ENCODE measurements around the gene TYROBP. TPM values are rescaled to one million over a fixed set of nuclear protein-coding genes. Genes with fewer than 3 reads are reported as not detected.

Gene TYROBP
- total RNA-seq, 1 experiment from 2014 or later, result not detected

DNA sequence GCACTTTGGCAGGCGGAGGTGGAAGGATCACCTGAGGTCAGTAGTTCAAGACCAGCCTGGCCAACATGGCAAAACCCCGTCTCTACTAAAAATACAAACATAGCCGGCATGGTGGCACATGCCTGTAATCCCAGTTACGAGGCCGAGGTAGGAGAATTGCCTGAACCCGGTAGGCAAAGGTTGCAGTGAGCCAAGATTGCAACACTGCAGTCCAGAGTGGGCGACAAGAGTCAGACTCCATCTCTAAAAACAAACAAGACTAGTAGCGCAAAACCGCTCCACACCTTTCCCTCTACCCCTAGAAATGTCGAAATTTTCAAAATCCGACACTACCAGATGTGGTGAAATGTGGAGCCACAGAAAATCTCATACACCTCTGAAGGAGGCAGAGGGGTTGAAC is 11.2 kb upstream of the TYROBP start:
- Histone ChIP-seq H4K5ac (ENCODE audit: insufficient read length, low read depth, low read length) (no peak overlapping the region), H3T11ph (ENCODE audit: low read length) (no peak overlapping the region), H3K23ac (ENCODE audit: insufficient read length, low read depth, low read length) (no peak overlapping the region), H2BK120ac (ENCODE audit: low read depth, low read length, poor library complexity, severe bottlenecking) (no peak overlapping the region), H3K27me3 (ENCODE audit: insufficient read depth, low read length) (no peaks in the 10 kb centered on the region), H2BK15ac (ENCODE audit: low read depth, low read length) (no peak overlapping the region), H3K9ac (ENCODE audit: extremely low read depth, insufficient read length, low read length) (no peak overlapping the region), H2BK5ac (ENCODE audit: insufficient read length, low read length) (no peak overlapping the region), H3K4me2 (ENCODE audit: insufficient read depth, insufficient read length, low read length) (no peak overlapping the region), H3K56ac (ENCODE audit: insufficient read length, low read depth, low read length) (no peak overlapping the region), H3K9me3 (ENCODE audit: control insufficient read depth, low read depth, low read length) (no peaks in the 10 kb centered on the region), H3K14ac (ENCODE audit: insufficient read depth, low read length) (no peak overlapping the region), H2BK20ac (ENCODE audit: low read depth, low read length, poor library complexity, severe bottlenecking) (no peak overlapping the region), H2AK5ac (ENCODE audit: insufficient read length, low read length) (no peak overlapping the region), H3K79me1 (ENCODE audit: insufficient read depth, low read depth, low read length, poor library complexity, severe bottlenecking) (no peaks in the 10 kb centered on the region), H3K4me1 (ENCODE audit: insufficient read depth, low read length) (no peaks in the 10 kb centered on the region), H2BK12ac (ENCODE audit: insufficient read length, low read depth, low read length) (no peak overlapping the region), H3K18ac (ENCODE audit: insufficient read length, low read depth, low read length) (no peak overlapping the region), H3K27ac (ENCODE audit: insufficient read length, low read depth, low read length) (no peak overlapping the region), H4K91ac (ENCODE audit: insufficient read length, low read depth, low read length) (no peak overlapping the region), H2AFZ (ENCODE audit: low read length) (no peak overlapping the region), H4K8ac (replicated peaks; ENCODE audit: insufficient read length, low read depth, low read length) (no peak overlapping the region), H3K4ac (ENCODE audit: low read depth, low read length) (no peak overlapping the region), H4K20me1 (ENCODE audit: control insufficient read depth, insufficient read depth, insufficient read length) (no peaks in the 10 kb centered on the region), H3K79me2 (ENCODE audit: insufficient read depth, low read length) (no peaks in the 10 kb centered on the region), H3K23me2 (ENCODE audit: insufficient read length, low read depth, low read length, poor library complexity, severe bottlenecking) (no peaks in the 10 kb centered on the region)
- Mint-ChIP-seq H3K4me1 (peaks cover 3 to 6% of the 10 kb centered on the region in 2 experiments), H3K27ac (no peak overlapping the region), H3K9me3 (no peaks in the 10 kb centered on the region), H3K4me3 (no peak overlapping the region), H3K36me3 (ENCODE audit: insufficient read depth in 1 of 3, low read depth in 3 of 3) (no peaks in the 10 kb centered on the region), H3K27me3 (ENCODE audit: low read depth) (peaks cover 18% of the 10 kb centered on the region)
- no peak for DNase-seq
- no CpG with 5 or more reads among the region's 11 CpGs for WGBS (ENCODE audit: extremely low coverage, insufficient read length, low lambda C conversion rate)
- TF ChIP-seq, protein P1, sequence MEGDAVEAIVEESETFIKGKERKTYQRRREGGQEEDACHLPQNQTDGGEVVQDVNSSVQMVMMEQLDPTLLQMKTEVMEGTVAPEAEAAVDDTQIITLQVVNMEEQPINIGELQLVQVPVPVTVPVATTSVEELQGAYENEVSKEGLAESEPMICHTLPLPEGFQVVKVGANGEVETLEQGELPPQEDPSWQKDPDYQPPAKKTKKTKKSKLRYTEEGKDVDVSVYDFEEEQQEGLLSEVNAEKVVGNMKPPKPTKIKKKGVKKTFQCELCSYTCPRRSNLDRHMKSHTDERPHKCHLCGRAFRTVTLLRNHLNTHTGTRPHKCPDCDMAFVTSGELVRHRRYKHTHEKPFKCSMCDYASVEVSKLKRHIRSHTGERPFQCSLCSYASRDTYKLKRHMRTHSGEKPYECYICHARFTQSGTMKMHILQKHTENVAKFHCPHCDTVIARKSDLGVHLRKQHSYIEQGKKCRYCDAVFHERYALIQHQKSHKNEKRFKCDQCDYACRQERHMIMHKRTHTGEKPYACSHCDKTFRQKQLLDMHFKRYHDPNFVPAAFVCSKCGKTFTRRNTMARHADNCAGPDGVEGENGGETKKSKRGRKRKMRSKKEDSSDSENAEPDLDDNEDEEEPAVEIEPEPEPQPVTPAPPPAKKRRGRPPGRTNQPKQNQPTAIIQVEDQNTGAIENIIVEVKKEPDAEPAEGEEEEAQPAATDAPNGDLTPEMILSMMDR (conservative IDR thresholded peaks at IDR 0.05), result no peak
